Measurements from ENCODE around the gene STRADA.

DNA sequence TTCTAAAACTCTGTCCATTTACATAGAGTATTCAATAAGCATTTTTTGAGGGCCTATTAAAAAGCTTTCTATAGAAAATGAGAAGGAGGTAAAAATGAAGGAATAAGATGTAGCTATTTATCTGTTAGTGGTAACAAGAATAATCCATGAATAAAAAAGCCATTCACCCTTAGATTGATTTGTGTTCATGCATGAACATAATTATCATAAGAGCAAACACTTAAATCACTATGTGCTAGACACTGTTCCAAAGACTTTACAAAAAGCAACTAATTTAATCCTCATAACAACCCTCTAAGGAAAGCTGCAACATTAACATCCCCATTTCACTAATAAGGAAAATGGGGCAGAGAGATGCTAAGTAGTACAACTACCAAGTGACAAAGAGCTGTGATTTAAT lies 25.2 kb upstream of the STRADA start:
- TF ChIP-seq, protein P1, sequence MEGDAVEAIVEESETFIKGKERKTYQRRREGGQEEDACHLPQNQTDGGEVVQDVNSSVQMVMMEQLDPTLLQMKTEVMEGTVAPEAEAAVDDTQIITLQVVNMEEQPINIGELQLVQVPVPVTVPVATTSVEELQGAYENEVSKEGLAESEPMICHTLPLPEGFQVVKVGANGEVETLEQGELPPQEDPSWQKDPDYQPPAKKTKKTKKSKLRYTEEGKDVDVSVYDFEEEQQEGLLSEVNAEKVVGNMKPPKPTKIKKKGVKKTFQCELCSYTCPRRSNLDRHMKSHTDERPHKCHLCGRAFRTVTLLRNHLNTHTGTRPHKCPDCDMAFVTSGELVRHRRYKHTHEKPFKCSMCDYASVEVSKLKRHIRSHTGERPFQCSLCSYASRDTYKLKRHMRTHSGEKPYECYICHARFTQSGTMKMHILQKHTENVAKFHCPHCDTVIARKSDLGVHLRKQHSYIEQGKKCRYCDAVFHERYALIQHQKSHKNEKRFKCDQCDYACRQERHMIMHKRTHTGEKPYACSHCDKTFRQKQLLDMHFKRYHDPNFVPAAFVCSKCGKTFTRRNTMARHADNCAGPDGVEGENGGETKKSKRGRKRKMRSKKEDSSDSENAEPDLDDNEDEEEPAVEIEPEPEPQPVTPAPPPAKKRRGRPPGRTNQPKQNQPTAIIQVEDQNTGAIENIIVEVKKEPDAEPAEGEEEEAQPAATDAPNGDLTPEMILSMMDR (IDR thresholded peaks at IDR 0.05; ENCODE audit: insufficient read depth, low read length) = no peak
- TF ChIP-seq SPI1 (IDR thresholded peaks at IDR 0.05; ENCODE audit: borderline replicate concordance, low read depth) = no peak
- TF ChIP-seq POLR2AphosphoS5 (IDR thresholded peaks at IDR 0.05; ENCODE audit: low read depth) = no peak
